Measurements from ENCODE around the gene HAS3. TPM values are rescaled to one million over a fixed set of nuclear protein-coding genes. Genes with fewer than 3 reads are reported as not detected.

The HAS3 gene
- total and polyA plus RNA-seq, 2 donors (not counting 3 experiments of a cell fraction or from before 2014, with no cell fraction given): 1.5 to 1.8 TPM

DNA sequence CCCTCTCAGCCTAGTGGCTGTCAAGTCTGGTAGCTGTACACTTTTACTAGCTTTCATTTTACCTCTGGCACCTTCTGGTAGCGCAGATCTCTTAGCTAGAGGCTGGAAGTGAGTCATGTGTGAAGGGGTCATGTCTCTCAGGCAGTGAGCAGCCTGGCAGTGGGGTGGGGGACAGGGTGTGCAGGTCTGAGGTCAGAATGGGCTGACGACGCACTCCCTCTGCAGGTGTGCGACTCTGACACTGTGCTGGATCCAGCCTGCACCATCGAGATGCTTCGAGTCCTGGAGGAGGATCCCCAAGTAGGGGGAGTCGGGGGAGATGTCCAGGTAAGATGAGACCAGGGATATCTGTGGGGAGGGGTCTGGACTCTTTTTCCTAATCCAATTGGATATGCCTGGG lies 7.8 kb downstream of the HAS3 start:
- H3K9ac ChIP-seq (replicated peaks; ENCODE audit: extremely low read depth, insufficient read depth, low read length): no peak overlapping the region
- TF ChIP-seq, protein P1, sequence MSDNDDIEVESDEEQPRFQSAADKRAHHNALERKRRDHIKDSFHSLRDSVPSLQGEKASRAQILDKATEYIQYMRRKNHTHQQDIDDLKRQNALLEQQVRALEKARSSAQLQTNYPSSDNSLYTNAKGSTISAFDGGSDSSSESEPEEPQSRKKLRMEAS (IDR thresholded peaks at IDR 0.05; ENCODE audit: insufficient read depth, insufficient read length): no peak
- TF ChIP-seq MYC (IDR thresholded peaks at IDR 0.05; ENCODE audit: low read depth, low read length) (no peak), GATA2 (IDR thresholded peaks at IDR 0.05; ENCODE audit: insufficient read depth, insufficient read length, low read depth, low read length) (no peak), FOS (IDR thresholded peaks at IDR 0.05; ENCODE audit: borderline replicate concordance, insufficient read depth, low read length) (no peak), POLR2AphosphoS5 (IDR thresholded peaks at IDR 0.05; ENCODE audit: insufficient read depth, low read depth, low read length) (no peak), POLR2A (IDR thresholded peaks at IDR 0.05; ENCODE audit: low read depth, low read length) (no peak), EZH2 (IDR thresholded peaks at IDR 0.05; ENCODE audit: borderline replicate concordance, low read depth, low read length, severe bottlenecking) (no peak), JUN (IDR thresholded peaks at IDR 0.05; ENCODE audit: borderline replicate concordance, insufficient read depth, insufficient read length, low read depth) (no peak)
- TF ChIP-seq, protein P2, sequence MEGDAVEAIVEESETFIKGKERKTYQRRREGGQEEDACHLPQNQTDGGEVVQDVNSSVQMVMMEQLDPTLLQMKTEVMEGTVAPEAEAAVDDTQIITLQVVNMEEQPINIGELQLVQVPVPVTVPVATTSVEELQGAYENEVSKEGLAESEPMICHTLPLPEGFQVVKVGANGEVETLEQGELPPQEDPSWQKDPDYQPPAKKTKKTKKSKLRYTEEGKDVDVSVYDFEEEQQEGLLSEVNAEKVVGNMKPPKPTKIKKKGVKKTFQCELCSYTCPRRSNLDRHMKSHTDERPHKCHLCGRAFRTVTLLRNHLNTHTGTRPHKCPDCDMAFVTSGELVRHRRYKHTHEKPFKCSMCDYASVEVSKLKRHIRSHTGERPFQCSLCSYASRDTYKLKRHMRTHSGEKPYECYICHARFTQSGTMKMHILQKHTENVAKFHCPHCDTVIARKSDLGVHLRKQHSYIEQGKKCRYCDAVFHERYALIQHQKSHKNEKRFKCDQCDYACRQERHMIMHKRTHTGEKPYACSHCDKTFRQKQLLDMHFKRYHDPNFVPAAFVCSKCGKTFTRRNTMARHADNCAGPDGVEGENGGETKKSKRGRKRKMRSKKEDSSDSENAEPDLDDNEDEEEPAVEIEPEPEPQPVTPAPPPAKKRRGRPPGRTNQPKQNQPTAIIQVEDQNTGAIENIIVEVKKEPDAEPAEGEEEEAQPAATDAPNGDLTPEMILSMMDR (IDR thresholded peaks at IDR 0.05; ENCODE audit: extremely low read depth in 1 of 2, insufficient read depth in 1 of 2, low read depth in 1 of 2, low read length in 2 of 2): no peak
- no peak overlapping the region for H2AFZ ChIP-seq (ENCODE audit: low read depth, low read length)
- H3K4me1 ChIP-seq (ENCODE audit: control insufficient read depth, extremely low read depth, insufficient read depth, low read length): peaks cover 17% of the 10 kb centered on the region
- intact Hi-C loops (cut with micrococcal nuclease) (no loop called here), dilution Hi-C loops (cut with MboI; ENCODE audit: extremely low pct_ligation_motif_present, low sequenced_read_pairs) (no loop called here)
- H3K36me3 ChIP-seq (ENCODE audit: control insufficient read depth in 2 of 2, extremely low read depth in 1 of 2, insufficient read depth in 2 of 2, low read length in 2 of 2): peaks cover 0 to 7% of the 10 kb centered on the region in 2 experiments
- DNase-seq (ENCODE audit: low read depth, low spot score): no peak
- no peak overlapping the region for H3K27ac ChIP-seq (ENCODE audit: insufficient read depth, low read depth, low read length)
- H3K27me3 ChIP-seq (ENCODE audit: control insufficient read depth in 2 of 2, insufficient read depth in 2 of 2, low read length in 2 of 2): no peaks in the 10 kb centered on the region
- H3K9me1 ChIP-seq (replicated peaks; ENCODE audit: control insufficient read depth, extremely low read depth, insufficient read depth, low read length): no peaks in the 10 kb centered on the region
- ChIA-PET POLR2A (interaction anchor here (0.7 kb wide), 1 partner anchor 183 kb away, joined by 3 read pairs; no protein-coding TSS in a partner anchor), CTCF (interaction anchor here (0.6 to 4.2 kb wide), 36 partner anchors 8 to 585 kb away, joined by 3 to 45 read pairs (median 4); partner anchors contain the start of genes CHTF8 and UTP4)
- no peak overlapping the region for H3K4me2 ChIP-seq (ENCODE audit: insufficient read depth, low read length)
- peak; percentile 52 for FAIRE-seq
- no peaks in the 10 kb centered on the region for H3K79me2 ChIP-seq (ENCODE audit: control insufficient read depth, insufficient read depth, low read length)
- H4K20me1 ChIP-seq (replicated peaks; ENCODE audit: control insufficient read depth, extremely low read depth, insufficient read depth, low read length): peaks cover 3% of the 10 kb centered on the region
- H3K4me3 ChIP-seq (replicated peaks in 1 of 3; ENCODE audit: insufficient read depth in 1 of 3, low read depth in 1 of 3, low read length in 3 of 3): no peak overlapping the region
- H3K9me3 ChIP-seq (replicated peaks; ENCODE audit: control insufficient read depth, insufficient read depth, low read length): no peaks in the 10 kb centered on the region
- BruUV-seq (replicated peaks): no TSS peak
